GM19372 (cell line): ENCODE data around the gene ENTPD2.
"Not testable (repeated sequence)": the region's sequence is repeated elsewhere in the genome, so short reads cannot be mapped to it uniquely, and the experiment has no call there.

Source experiments
- ATAC-seq: cut with Tn5 transposase; IDR thresholded peaks from one replicate; pipeline ENCODE4 v1.9.1; 2021; ENCODE audit warnings: mild to moderate bottlenecking, low read depth, moderate library complexity; ENCODE audit not compliant: unreplicated experiment

The ENTPD2 gene

DNA sequence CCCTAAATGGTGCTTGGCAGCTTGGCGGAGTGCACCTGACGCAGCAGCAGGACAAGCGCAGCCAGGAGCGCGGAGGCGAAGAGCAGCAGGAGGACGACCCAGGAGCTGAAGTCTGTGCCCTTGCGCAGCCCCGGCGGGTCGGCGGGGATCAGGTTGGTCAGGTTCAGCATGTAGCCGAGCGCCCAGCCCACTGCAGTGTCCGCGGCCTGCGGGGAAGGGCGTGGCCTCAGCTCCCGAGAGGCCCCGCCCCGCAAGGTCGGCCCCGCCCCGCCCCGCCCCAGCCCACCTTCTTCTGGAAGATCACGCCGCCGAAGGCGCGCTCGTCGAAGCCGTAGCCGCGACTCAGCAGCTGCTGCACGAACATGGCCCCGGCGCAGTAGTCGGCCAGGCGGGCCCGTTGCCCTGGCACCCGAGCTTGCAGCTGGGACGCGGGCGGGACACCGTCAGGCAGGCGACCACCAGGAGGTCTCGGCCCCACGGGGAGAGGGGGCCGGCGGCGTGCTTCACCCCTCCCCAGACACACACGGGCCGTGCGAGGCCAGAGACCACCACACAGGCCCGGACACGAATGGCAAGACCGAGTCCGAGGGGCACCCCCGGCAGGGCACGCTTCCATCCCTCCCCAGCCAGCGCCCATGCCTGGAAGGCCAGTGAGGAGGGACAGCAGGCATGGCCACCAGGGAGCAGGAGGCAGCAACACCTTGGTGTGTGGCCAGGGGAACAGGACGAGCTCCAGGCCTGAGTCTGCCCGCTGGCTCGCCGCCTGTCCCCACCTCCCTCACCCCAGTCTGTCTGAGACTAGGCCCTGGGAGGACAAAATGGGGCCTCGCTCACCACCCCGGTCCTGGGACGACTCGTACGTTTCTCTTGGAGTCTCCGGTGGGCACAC, 5.0 kb downstream of the ENTPD2 start:
- ATAC-seq = no peak

DNA sequence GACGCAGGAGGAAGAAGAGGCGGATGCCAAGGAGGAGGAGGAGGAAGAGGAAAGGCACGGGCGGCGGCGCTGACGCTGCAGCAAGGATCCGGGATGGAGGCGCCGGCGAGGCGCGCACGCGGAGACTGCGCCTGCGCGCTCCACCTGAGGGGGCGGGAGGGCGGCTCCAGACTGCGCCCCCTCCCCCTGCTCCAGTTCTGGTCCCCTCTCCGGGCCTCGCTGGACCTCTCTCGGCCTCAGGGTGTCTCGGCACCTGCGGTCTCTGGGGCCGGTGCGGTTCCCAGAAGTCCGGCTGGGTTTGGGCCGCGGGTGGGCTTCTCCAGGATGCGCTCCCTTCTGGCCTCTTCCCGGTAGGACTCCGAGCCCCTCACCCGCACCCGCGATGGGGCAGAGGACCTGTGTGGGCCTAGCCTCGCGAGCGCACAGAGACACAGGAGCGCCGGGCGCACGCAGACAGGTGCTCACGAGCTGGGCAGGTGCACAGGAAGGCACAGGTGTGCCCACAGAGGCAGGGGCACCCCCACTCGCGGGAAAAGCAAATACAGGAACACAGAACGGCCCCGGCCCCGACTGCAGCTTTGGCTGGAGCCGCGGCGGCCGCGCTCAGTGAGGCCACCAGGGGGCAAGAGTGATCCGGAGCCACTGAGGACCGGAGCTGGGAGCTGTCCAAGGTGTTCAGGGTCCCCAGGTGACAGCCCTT, 7.6 kb downstream of the ENTPD2 start, which contains the start of gene NPDC1:
TSS of gene NPDC1 (minus strand) at position 90 of the 700 bp plus-strand sequence. CDS start 188 bp downstream, outside the sequence.
- no peak for ATAC-seq

DNA sequence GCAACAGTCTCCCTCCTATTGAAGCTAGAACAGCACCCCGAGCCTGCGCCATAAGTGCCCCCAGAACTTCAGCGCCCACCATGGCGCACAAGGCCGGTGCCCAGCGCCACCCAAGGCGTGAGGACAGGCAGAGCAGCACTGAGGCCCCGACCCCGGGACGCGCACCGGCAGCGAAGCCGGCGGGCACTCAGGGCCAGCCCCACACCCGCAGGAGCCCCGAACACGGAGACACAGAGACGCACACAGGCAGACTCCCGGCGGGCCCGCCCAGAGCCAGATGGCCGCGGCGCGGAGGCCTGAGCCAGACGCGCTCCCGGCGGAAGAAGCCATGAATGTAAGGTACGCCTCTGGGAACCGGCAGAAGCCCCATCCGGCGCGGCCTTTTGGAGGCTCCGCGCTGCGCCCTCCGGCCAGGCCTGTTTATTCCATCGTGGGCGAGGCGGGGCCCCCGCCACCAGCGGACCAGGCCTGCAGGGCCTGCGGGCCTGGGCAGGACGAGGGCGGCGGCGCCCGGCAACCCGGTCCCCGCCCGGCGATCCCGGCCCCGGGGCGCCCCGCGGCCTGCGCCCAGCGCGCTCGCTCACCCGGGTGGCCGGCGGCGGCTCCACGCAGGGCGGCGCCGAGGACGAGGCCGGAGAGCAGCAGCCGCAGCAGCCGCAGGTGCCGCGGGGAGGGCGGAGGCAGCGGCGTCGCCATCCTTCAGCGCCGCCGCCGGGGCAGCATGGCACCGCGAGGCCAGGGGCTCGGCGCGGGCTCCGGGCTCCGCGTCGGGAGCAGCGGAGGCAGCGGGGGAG, 8.4 kb downstream of the ENTPD2 start:
- ATAC-seq = no peak

DNA sequence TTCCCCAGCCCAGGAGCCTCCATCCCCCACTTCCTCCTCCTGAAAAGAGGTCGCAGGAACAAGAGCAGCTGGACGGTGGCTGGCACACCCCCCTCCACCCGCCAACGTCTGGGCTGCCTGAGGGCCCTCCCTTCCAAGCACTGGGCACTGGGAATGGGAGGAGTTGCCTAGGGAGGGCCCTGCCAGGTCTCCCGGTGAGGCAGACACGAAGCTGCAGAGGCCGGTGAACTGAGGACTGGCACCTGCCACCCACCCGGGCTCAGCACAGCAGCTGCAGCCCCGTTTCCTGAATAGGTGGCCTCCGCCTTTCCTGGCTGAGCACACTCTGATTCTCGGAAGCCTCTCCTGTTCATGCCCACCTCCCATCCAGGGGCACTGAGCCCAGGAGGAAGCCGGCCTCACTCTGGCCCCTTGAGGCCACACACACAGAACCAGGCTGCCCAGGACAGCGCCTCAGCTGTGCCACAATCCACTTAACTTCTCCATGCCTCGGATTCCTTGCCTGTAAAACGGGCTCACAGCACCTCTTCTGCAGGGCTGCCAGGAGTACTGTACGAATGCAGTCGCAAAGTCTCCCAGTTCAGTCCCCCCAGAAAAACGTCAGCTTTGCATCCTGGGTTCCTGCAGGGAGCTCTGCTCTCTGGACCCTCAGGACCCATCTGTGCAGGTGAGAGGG, 9.2 kb downstream of the ENTPD2 start:
- no peak for ATAC-seq

DNA sequence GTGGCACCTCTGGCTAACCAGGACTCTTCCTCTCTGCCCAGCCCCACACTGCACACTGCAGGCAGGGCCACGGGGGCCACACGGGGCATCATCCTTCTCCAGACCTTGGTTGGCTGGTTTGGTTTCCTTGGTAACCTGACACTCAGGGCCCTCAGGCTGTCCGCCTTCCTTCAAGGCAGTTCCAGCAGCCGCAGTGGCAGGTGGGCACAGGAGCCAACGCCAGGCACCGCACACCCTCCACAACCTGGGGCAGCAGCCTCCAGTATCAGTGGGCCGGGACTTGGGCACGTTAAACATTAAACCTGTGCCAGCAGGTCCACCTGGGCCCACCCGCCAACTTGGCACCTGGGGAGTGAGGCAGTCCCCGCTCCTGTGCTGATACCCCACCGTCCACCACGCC, 9.8 kb downstream of the ENTPD2 start:
- ATAC-seq = no peak

DNA sequence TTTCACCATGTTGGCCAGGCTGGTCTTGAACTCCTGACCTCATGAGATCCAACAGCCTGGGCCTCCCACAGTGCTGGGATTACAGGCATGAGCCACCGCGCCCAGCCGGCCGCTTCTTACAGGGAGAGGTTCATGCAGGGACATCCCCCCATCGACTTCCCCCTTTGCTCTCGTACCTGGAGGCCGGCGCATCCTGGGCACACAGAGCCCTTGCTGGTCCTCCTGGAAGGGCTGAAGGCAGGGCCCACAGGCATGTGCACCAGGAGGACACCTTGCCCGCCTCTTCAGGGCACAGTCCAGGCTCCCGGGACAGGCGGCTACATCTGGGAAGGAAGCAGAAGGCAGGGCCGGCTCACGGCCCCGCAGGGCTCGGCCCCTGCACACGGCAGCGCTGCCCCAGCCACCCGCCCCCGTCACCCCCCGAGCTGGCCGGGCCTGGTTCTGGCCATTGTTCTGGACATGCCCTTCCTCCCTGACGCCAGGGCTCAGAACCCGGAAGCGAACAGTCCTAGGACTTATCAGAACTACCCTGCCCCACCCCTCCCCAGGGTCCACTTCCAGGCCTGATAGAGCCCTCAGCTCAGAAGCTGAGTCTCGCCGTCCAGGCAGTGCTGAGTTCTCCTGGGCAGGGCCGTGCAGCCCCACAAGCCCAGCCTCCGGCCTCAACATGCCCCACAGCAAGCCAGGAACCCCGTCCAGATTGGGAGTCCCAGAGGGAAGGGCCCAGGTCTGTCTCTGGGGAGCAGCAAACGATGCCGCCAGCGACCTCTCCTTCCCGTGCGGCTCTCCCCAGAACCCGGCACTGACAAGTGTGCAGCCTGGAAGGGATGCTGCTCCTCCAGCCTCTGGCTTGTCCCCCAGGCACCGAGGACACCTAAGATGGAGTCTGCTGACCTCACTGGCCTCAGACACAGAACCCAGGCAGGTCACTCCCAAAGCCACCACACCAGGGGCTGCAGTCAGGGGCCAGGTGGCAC, 10.8 kb downstream of the ENTPD2 start:
- no peak for ATAC-seq

DNA sequence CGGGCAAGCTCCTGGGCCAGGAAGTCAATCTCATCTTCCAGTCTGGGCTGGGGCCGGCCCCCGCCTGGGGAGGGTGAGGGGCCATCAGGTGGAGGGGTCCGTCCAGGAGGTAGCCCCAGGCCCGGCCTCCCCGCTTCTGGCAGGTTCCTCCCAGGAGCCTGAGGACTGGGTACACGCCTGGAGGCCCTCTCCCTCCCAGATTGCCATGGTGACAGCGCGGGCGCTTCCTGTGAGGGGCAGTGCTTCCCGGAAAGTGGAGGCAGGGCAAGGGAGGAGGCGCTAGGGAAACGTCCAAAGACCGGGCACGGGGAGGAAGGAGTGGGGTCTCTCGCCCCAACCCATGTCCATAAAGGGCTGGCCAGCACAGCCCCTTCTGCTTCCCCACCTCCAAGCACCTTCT, 12.7 kb downstream of the ENTPD2 start:
- ATAC-seq = no peak

DNA sequence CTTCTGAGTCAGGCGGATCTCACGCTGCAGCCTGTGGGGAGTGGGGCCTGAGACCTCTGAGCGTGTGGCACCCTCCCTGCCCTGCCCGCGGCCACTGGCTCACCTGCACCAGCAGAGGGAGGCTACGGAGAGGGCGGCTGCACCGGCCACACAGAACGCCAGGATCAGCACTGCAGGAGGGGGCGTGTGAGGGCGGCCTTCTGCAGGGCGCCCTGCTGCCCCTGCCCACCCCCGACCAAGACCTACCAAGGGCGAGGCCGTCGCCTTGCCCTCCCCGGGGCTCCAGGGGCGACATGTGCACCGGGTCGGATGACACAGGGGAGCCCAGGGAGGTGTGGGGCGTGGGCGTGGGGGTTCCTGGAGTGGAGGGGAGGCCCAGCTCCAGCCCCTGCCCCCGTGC, 13.3 kb downstream of the ENTPD2 start:
- ATAC-seq = no peak

DNA sequence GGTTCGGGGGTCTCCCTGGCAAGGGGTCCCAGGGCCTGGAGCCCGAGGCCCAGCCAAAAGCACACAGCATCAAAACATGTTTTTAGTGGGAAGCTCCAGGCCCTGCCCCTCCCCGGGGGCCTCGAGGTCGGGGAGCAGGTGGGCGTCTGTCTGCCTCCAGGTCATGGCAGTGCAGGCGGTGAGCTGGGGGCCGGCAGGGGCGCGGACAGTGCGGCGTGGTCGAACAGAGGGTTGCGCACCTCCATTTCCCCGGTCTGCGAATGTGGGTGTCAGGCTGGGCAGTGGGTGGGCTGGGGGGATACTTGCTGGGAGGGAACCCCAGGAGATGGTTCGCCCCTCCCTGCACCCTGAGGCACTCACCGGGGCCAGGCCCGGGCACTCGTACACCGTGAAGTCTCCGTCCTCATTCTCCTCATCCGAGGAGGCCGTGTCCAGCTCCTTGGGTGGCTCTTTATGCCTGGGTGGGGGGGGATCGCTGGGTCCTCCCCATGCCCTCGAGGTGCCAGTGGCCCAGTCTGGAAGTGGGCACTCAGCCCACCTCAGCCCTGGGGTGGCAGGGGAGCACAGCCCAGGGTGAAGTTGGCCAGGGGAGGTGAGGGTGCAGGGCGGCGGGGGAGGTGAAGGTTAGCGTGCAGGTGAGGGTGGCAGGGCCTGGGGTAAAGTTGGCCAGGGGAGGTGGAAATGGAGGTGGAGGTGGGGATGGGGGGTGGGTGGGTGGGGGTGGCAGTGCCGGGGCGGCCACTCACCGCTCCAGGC, 14.1 kb downstream of the ENTPD2 start:
- ATAC-seq = no peak

DNA sequence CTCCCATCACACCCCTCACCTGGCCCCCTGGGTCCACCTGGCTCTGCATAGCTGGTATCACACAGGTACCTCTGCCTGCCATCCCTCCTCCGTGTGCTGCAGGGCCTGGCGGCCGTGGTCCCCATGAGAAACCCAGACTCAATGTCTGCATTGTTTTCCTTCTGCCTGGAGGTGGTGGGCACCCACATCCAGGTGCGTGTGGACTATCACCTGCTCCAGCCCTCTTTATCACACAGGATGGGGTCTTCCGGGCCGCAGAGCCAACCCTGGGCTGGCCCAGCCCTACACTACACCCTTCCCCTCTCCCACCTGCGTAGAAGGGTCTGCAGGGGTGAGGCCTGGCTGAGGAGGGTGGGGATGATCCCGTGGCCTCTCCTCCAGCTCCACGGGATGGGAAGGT, 14.9 kb downstream of the ENTPD2 start:
- no peak for ATAC-seq

DNA sequence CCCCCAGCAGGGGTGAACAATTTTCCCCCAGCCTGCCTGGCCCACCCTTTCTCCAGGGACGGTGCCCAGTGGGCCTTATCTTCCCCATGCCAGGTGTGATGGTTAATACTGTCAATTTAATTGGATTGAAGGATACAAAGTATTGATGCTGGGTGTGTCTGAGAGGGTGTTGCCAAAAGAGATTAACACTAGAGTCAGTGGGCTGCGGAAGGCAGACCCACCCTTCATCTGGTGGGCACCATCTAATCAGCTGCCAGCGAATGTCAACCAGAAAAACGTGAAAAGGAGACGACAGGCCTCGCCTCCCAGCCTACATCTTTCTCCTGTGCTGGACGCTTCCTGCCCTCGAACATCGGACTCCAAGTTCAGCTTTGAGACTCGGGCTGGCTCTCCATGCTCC, 16.4 kb downstream of the ENTPD2 start:
- ATAC-seq = no peak

DNA sequence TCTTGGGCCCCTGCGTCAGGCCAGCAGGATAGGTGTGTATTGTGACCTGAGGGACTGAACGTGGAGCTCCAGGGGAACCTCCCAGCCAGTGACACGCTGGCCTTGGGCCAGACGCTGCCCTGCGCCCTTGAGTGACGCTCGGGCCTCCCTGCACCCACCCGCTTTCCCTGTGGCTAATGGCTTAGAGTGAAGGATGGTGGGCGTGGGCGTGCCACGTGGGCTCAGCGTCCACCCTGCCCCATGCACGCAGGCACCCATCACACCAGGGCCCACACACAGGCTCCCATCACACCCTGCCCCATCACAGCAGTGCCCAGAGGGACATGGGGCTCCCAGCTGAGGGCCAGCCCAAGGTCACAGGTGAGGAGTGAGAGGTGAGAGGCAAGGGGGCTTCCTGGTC, 16.8 kb downstream of the ENTPD2 start:
- ATAC-seq = no peak

DNA sequence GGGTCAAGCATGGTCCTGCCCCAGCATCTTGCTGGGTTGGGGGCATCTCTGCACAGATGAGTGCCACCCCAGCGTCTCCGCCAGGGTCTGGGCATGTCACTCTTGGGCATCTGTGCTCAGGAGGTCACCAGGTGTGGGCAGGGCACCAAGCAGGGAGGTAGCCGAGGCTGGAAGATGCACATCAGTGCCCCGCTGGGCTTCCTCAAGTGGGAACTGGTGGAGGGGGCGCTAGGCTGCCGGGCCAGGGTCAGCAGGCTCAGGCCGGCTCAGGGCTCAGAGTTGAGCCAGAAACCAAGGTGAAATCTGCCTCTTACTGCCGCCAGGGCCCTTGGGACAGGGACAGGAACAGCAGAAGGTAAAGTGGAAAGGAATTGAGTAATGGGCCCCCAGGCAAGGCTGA, 17.9 kb downstream of the ENTPD2 start:
- ATAC-seq = no peak

DNA sequence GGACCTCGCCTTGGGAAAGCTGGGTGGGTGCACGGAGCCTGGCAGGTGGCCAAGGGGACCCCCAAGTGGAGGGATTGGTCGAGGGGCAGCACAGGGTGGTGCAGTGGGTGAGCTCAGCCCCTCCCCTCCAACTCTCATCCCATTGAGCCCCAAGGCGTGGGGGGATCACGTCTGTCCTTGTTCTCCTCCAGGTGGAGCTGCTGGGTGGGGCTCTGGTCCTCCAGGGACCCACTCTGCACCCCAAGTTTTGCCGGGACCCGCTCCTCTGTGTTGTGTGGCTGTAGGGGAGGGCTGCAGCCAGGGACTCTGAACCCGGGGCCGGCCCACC, 18.4 kb downstream of the ENTPD2 start:
- no peak for ATAC-seq

DNA sequence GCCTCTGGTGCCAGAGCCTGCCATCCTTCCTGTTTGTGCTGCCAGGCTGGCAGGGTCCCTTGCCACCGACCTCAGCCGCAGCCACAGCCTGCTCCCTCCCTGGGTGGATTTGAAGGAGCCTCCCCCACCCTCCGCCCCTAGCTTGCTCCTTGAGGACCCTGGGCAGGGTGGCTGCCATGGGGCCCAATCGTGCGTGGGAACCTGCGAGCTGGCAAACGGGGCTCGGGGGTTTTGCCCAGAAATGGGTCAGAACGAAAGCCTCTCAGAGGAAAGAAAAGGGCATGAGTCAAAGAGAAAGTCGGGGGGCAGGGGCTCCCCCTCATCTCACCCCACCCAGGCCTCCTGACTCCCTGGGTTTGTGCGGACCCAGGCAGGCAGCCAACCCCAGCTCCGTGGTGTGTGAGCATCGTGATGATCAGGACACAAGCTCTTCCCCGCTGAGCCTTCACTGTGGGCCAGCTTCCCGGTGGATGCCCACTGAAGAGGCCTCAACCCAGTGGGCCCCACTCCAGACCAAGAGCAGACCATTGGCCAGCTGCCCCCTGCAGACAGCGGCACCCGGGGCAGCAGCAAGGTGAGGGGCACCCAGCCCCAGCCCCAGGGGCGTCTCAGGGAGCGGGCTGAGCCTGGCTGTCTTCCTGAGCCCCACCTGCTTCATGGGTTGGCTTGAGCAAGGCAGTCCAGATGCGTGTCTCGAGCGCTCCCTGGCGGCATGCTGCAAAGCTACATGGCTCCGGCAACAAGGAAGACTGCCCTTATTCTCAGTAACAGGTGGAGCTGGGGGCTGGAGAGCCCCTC, 19.0 kb downstream of the ENTPD2 start:
- no peak for ATAC-seq

DNA sequence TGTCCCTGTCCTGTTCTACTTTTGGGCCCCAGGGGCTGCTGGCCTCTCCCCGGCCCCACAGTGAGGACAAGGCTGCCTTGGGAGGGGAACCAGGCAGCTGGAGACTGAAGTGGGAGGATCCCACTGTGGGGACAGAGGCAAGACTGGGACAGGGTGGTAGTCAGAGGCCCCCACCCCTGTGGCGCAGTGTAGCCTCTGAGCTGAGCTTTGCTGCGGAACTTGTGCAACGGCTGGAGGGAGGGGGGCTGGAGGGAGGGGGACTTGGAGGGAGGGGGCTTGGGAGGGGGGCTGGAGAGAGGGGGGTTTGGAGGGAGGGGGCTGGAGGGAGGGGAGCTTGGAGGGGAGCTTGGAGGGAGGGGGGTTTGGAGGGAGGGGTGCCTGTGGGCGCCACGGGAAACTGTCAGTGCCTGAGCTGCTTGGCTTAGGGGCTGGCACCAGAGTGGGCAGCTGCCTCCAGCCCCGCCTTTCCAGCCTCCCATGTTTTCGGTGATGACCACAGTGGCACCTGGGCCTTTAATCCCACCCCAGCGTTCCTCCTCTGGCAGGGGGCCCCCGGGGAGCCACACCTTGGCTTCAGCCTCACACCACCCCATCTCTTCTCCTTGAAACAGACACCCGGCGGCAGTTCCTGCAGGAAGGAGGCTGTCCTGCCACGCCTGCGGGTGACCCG, 19.7 kb downstream of the ENTPD2 start:
- ATAC-seq = no peak

DNA sequence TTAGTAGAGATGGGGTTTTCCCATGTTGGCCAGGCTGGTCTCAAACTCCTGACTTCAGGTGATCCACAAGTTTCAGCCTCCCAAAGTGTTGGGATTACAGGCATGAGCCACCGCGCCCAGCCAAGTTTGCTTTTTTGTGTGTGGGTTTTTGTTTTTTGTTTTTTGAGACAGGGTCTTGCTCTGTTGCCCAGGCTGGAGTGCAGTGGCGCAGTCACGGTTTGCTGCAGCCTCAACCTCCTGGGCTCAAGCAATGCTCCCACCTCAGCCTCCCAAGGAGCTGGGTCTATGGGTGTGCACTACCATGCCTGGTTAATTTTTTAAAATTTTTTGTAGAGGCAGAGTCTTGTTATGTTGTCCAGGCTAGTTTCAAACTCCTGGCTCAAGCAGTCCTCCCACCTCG, 20.4 kb downstream of the ENTPD2 start:
- not testable (repeated sequence) for ATAC-seq
